ENCODE results near the gene ZFYVE21. TPM values are rescaled to one million over a fixed set of nuclear protein-coding genes. Genes with fewer than 3 reads are reported as not detected.

Gene ZFYVE21
- total and polyA plus RNA-seq, 4 donors, result 69.0 to 110 (median 87.5) TPM

DNA sequence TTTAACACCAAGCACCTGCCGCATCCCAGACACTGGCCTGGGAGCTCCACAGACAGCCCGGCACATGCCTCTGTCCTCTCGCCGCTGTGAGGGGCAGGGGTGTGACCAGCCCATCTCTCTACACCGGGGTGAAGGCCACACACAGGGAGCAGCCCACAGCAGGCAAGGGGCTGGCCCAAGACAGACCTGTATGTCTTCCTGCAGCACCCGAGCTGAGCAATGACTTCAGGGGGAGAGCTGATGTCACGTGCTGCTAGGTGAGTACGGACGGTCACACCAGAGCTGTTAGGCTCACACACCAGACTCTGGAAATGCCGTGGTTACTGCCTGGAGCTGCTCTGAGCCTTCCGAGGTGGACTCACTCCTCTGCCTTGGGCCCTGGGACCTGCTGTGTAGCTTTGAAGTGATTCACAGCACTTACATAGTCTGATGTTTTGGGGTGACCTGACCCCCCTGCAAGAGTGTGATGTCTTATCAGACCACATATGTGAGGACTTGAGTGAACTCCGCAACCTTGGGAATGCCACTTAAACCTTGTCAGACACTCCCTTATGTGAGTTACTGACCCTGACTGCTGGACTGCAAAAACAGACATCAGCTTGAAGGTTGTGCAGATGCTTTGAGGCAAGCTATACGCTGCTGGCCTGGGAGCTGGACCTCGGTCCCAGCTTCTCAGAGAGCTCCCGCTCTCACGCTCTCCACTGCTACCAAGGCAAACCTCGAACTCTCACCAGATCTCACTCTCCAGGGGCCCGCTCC is 2.1 kb upstream of the ZFYVE21 start:
- no peak for ATAC-seq (ENCODE audit: low FRiP score)

GRCh38 chr14:103714063-103714724 is 1.4 kb upstream of the ZFYVE21 start:
- H3K4me3 ChIP-seq (ENCODE audit: low read length in 2 of 2), result no peak overlapping the region
- H3K27ac ChIP-seq (ENCODE audit: low read depth in 1 of 2, low read length in 2 of 2), result no peak overlapping the region
- ATAC-seq (ENCODE audit: low FRiP score), result no peak
- H3K36me3 ChIP-seq (ENCODE audit: control insufficient read depth in 1 of 2, insufficient read depth in 2 of 2, low read length in 1 of 2), result no peaks in the 10 kb centered on the region
- H3K9me3 ChIP-seq (ENCODE audit: control insufficient read depth, low read length), result no peaks in the 10 kb centered on the region
- H3K27me3 ChIP-seq (ENCODE audit: control insufficient read depth in 1 of 2, insufficient read depth in 2 of 2, low read length in 1 of 2), result no peaks in the 10 kb centered on the region
- H3K4me1 ChIP-seq (ENCODE audit: control insufficient read depth in 1 of 2, insufficient read depth in 2 of 2, low read length in 2 of 2), result no peaks in the 10 kb centered on the region
- 73 to 76% methylated on average over 16 of the region's 16 CpGs for WGBS, 2 donors
- intact Hi-C loops (cut with DNase I), result no loop called here
- no peak for DNase-seq

More for the DNA sequence above, 2.1 kb upstream of the ZFYVE21 start:
- WGBS, 2 donors, result 88 to 90% methylated on average over 18 of the region's 18 CpGs
- Histone ChIP-seq H3K36me3 (ENCODE audit: control insufficient read depth in 1 of 2, insufficient read depth in 2 of 2, low read length in 1 of 2) (no peaks in the 10 kb centered on the region), H3K27me3 (ENCODE audit: control insufficient read depth in 1 of 2, insufficient read depth in 2 of 2, low read length in 1 of 2) (no peaks in the 10 kb centered on the region), H3K27ac (ENCODE audit: low read depth in 1 of 2, low read length in 2 of 2) (no peak overlapping the region), H3K9me3 (ENCODE audit: control insufficient read depth, low read length) (no peaks in the 10 kb centered on the region), H3K4me1 (ENCODE audit: control insufficient read depth in 1 of 2, insufficient read depth in 2 of 2, low read length in 2 of 2) (no peaks in the 10 kb centered on the region), H3K4me3 (ENCODE audit: low read length in 2 of 2) (no peak overlapping the region)
- no peak for DNase-seq
- intact Hi-C loops (cut with DNase I), result no loop called here

GRCh38 chr14:103716091-103716801 is 636 bp downstream of the ZFYVE21 start:
- ATAC-seq (ENCODE audit: low FRiP score), result no peak
- H3K36me3 ChIP-seq (ENCODE audit: control insufficient read depth in 1 of 2, insufficient read depth in 2 of 2, low read length in 1 of 2), result no peaks in the 10 kb centered on the region
- 2 to 4% methylated on average over 34 to 72 of the region's 72 CpGs for WGBS, 2 donors
- peak in 1 of 2 donors; percentile 88 for DNase-seq
- H3K4me3 ChIP-seq (ENCODE audit: low read length in 2 of 2), result peak overlapping the region; percentile 90 to 92
- H3K4me1 ChIP-seq (ENCODE audit: control insufficient read depth in 1 of 2, insufficient read depth in 2 of 2, low read length in 2 of 2), result no peaks in the 10 kb centered on the region
- no peaks in the 10 kb centered on the region for H3K9me3 ChIP-seq (ENCODE audit: control insufficient read depth, low read length)
- peak overlapping the region; percentile 14 to 65 for H3K27ac ChIP-seq (ENCODE audit: low read depth in 1 of 2, low read length in 2 of 2)
- intact Hi-C loops (cut with DNase I), result loop anchor here in 1 of 2 donors (5.0 kb wide), 1 partner anchor 89 kb away; the partner anchor contains the start of gene KLC1
- no peaks in the 10 kb centered on the region for H3K27me3 ChIP-seq (ENCODE audit: control insufficient read depth in 1 of 2, insufficient read depth in 2 of 2, low read length in 1 of 2)

DNA sequence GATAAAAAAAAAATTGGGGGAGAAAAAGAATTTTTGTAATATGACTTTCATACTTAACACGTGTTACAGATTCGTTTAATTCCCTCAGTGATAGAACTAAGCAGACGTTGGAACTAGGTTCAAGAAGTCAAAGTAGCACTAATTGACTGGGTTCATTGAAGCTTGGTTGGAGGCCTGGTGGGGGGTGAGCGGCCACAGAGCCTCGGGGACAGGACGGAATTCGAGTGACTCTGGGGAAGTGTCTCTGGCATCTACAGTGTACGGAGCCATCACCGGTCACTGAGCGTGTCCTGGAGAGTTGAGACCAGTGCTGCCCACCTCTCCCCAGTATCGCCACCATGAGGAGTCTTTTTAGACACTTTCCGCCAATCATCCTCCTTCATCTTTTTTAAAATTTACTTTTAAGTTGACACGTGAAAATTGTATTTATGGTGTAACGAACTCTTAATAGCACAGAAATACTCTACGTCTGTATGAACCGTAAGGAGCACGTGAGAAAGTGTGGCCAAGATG is 1.3 kb downstream of the ZFYVE21 start:
- Histone ChIP-seq H3K27ac (ENCODE audit: low read depth in 1 of 2, low read length in 2 of 2) (no peak overlapping the region), H3K36me3 (ENCODE audit: control insufficient read depth in 1 of 2, insufficient read depth in 2 of 2, low read length in 1 of 2) (no peaks in the 10 kb centered on the region), H3K9me3 (ENCODE audit: control insufficient read depth, low read length) (no peaks in the 10 kb centered on the region), H3K4me1 (ENCODE audit: control insufficient read depth in 1 of 2, insufficient read depth in 2 of 2, low read length in 2 of 2) (no peaks in the 10 kb centered on the region), H3K4me3 (ENCODE audit: low read length in 2 of 2) (peak overlapping the region; percentile 90 to 92), H3K27me3 (ENCODE audit: control insufficient read depth in 1 of 2, insufficient read depth in 2 of 2, low read length in 1 of 2) (no peaks in the 10 kb centered on the region)
- ATAC-seq (ENCODE audit: low FRiP score) (no peak), DNase-seq (no peak)
- WGBS, 2 donors, result 78 to 82% methylated on average over 17 of the region's 17 CpGs
- intact Hi-C loops (cut with DNase I), result loop anchor here in 1 of 2 donors (5.0 kb wide), 1 partner anchor 90 kb away; the partner anchor contains the start of gene KLC1

DNA sequence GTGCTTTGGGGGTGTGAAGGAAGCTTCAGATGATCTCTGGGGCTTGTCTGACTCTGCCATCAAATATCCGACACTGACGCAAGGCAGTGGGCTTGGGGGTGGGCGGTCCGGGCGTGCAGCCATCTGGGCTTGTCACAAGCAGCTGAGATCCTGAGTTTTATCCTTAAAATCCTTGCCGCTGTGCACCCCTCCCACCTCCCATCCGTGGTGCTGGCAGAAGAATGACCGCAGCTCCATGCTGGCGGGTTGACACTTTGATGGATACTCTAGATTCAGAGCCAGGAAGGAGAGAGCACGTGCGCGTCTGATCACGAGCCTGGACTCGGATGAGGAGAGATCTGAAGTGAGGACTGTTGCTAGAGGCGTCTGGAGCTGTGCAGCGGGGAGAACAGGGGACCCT is 3.0 kb downstream of the ZFYVE21 start:
- no peaks in the 10 kb centered on the region for H3K4me1 ChIP-seq (ENCODE audit: control insufficient read depth in 1 of 2, insufficient read depth in 2 of 2, low read length in 2 of 2)
- DNase-seq, result no peak
- H3K27ac ChIP-seq (ENCODE audit: low read depth in 1 of 2, low read length in 2 of 2), result no peak overlapping the region

DNA sequence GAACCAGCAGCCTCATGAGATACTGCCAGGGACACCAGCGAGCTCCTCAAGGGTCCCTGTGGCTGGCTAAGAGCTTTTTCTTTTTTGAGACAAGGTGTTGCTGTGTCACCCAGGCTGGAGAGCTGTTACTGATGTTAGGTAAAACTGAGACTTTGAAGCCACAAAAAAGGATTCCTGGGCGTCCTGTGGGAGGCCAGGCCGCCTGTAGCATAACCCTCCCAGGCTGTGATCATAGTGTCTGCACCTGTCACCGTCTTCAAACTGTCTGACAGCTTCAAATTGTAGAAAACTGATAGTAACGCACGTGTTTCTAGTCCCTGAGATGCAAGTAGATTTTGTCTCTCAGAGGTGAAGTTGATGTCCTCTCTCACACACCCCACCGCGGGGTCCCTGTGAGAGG is 4.1 kb downstream of the ZFYVE21 start:
- H3K9me3 ChIP-seq (ENCODE audit: control insufficient read depth, low read length), result no peaks in the 10 kb centered on the region
- ATAC-seq (ENCODE audit: low FRiP score), result no peak
- no peaks in the 10 kb centered on the region for H3K4me1 ChIP-seq (ENCODE audit: control insufficient read depth in 1 of 2, insufficient read depth in 2 of 2, low read length in 2 of 2)
- H3K4me3 ChIP-seq (ENCODE audit: low read length in 2 of 2), result no peak overlapping the region
- H3K27ac ChIP-seq (ENCODE audit: low read depth in 1 of 2, low read length in 2 of 2), result no peak overlapping the region
- intact Hi-C loops (cut with DNase I), result loop anchor here (5.0 to 10.0 kb wide), 2 partner anchors 92 to 1765 kb away; partner anchors contain the start of genes CRIP1 (in 1 of the 2) and KLC1 (in 1 of the 2)
- H3K36me3 ChIP-seq (ENCODE audit: control insufficient read depth in 1 of 2, insufficient read depth in 2 of 2, low read length in 1 of 2), result no peaks in the 10 kb centered on the region
- H3K27me3 ChIP-seq (ENCODE audit: control insufficient read depth in 1 of 2, insufficient read depth in 2 of 2, low read length in 1 of 2), result no peaks in the 10 kb centered on the region
- WGBS, 2 donors, result 87 to 92% methylated on average over 8 of the region's 8 CpGs
- DNase-seq, result no peak

More for the DNA sequence above, 3.0 kb downstream of the ZFYVE21 start:
- intact Hi-C loops (cut with DNase I), result loop anchor here in 1 of 2 donors (5.0 kb wide), 1 partner anchor 91 kb away; the partner anchor contains the start of gene KLC1
- Histone ChIP-seq H3K9me3 (ENCODE audit: control insufficient read depth, low read length) (no peaks in the 10 kb centered on the region), H3K36me3 (ENCODE audit: control insufficient read depth in 1 of 2, insufficient read depth in 2 of 2, low read length in 1 of 2) (no peaks in the 10 kb centered on the region), H3K4me3 (ENCODE audit: low read length in 2 of 2) (no peak overlapping the region), H3K27me3 (ENCODE audit: control insufficient read depth in 1 of 2, insufficient read depth in 2 of 2, low read length in 1 of 2) (no peaks in the 10 kb centered on the region)
- 13 to 15% methylated on average over 16 of the region's 16 CpGs for WGBS, 2 donors
- no peak for ATAC-seq (ENCODE audit: low FRiP score)

DNA sequence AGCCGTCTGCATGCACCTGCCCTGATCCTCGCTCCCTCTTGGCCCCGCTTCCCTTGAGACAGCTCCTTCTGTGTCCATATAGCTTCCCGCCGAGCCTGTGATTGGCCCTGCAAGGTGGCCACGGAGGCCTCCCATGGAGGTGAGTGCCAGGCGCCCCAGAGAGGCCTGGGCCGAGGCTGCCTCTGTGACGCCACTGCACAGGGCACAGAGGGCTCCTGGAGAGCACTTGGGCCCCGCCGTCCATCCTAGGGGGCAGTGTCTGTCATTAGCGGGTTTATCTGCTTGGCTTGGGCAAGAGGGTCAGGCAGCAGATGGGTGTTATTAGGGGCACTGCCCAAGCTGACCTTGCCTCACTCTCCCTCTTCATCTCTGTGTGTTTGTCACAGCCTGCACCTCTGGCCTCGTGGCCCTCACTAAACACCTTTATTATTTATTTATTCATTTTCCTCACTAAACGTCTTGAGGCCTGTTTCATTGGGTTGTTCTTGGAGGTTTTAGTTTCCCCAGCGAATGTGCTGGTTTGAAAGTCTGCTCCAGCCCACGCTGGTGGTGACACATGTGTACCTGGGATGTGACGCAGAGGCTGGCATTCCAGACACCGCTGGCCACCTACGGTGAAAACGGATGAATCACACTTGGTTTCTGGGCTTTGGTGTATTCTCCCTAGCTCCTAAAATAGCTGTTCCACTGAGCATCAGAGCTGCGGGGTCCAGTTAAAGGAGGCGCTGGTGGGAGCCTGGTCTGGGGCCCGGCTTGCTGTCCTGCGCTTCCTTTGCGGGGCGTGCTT is 5.9 kb downstream of the ZFYVE21 start:
- no peaks in the 10 kb centered on the region for H3K36me3 ChIP-seq (ENCODE audit: control insufficient read depth in 1 of 2, insufficient read depth in 2 of 2, low read length in 1 of 2)
- H3K27me3 ChIP-seq (ENCODE audit: control insufficient read depth in 1 of 2, insufficient read depth in 2 of 2, low read length in 1 of 2), result no peaks in the 10 kb centered on the region
- ATAC-seq (ENCODE audit: low FRiP score), result no peak
- DNase-seq, result peak in 1 of 2 donors; percentile 60
- no peaks in the 10 kb centered on the region for H3K9me3 ChIP-seq (ENCODE audit: control insufficient read depth, low read length)
- H3K4me3 ChIP-seq (ENCODE audit: low read length in 2 of 2), result no peak overlapping the region
- WGBS, 2 donors, result 77 to 79% methylated on average over 26 of the region's 26 CpGs
- intact Hi-C loops (cut with DNase I), result loop anchor here in 1 of 2 donors (10.0 kb wide), 1 partner anchor 1763 kb away; the partner anchor contains the start of gene CRIP1
- peak overlapping the region in 1 of 2 donors; percentile 46 for H3K27ac ChIP-seq (ENCODE audit: low read depth in 1 of 2, low read length in 2 of 2)
- H3K4me1 ChIP-seq (ENCODE audit: control insufficient read depth in 1 of 2, insufficient read depth in 2 of 2, low read length in 2 of 2), result no peaks in the 10 kb centered on the region

DNA sequence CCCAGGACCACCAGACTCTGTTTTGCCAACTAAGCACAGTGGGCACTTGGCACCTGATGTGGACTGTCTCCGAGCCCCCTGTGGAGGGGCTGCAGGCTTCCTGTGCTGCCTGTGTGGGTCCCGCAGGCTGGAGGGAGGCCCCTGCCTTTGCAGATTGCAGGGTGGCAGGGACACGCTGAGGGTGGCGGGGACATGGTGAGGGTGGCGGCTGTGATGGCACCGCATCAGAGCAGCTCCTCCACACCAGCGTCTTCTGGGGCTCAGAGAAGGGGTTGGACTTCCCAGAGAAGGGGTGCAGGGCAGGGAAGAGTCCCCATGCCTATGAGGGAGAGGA is 8.1 kb downstream of the ZFYVE21 start:
- 48 to 60% methylated on average over 7 of the region's 7 CpGs for WGBS, 2 donors
- ATAC-seq (ENCODE audit: low FRiP score), result peak; percentile 1
- DNase-seq, result no peak
- Histone ChIP-seq H3K9me3 (ENCODE audit: control insufficient read depth, low read length) (no peaks in the 10 kb centered on the region), H3K4me3 (ENCODE audit: low read length in 2 of 2) (no peak overlapping the region), H3K36me3 (ENCODE audit: control insufficient read depth in 1 of 2, insufficient read depth in 2 of 2, low read length in 1 of 2) (no peaks in the 10 kb centered on the region), H3K27me3 (ENCODE audit: control insufficient read depth in 1 of 2, insufficient read depth in 2 of 2, low read length in 1 of 2) (no peaks in the 10 kb centered on the region), H3K4me1 (ENCODE audit: control insufficient read depth in 1 of 2, insufficient read depth in 2 of 2, low read length in 2 of 2) (no peaks in the 10 kb centered on the region), H3K27ac (ENCODE audit: low read depth in 1 of 2, low read length in 2 of 2) (peak overlapping the region; percentile 69 to 94)
- intact Hi-C loops (cut with DNase I), result loop anchor here in 1 of 2 donors (10.0 kb wide), 1 partner anchor 1761 kb away; the partner anchor contains the start of gene CRIP1
